ENCODE results near the gene JMJD7.

JMJD7 gene

DNA sequence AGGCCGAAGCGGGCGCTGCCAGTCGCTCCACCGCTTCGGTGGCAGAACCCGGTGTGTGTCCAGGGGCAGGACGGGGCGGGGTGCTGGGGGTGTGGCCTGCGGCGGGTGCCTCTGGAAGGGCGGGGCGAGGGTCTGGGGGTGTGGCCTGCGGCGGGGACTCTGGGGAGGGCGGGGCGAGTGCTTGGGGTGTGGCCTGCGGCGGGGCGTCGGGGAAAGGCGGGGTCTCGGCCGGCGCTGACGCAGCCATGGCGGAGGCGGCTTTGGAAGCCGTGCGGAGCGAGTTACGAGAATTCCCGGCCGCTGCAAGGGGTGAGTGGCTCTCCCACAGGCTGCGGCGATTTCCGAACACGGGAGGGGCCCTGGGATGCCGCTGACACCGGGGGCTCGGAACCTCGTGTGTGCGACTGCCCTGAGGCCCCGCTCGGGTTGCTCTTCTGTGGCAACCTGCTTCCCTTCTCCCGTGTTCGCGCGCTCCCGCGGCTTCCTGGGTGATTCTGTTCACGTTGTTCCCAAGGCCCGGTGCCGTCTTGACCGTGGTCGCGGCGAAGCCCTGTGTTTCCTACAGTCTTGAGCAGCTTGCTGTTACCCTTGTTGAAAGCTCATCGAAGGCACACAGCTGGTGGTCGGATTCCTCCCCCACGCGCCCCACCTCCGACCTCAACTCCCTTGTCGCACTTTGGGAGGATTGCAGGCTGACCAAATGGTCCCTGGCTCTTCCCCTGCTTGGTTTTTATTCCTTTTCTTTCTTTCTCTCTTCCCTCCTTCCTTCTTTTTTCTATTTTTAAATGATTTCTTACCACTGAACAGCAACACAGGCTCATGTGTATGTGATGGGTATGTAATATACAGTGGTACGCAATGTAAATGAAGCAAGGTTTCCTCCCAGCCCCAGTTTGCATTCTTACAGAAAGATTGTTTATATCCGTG, at the start of gene JMJD7:
JMJD7 (plus strand) TSS at position 213 of the 927 bp plus-strand sequence; CDS start at position 246, 33 bp downstream.
- peak; percentile 91 to 98 (median 98) for DNase-seq

DNA sequence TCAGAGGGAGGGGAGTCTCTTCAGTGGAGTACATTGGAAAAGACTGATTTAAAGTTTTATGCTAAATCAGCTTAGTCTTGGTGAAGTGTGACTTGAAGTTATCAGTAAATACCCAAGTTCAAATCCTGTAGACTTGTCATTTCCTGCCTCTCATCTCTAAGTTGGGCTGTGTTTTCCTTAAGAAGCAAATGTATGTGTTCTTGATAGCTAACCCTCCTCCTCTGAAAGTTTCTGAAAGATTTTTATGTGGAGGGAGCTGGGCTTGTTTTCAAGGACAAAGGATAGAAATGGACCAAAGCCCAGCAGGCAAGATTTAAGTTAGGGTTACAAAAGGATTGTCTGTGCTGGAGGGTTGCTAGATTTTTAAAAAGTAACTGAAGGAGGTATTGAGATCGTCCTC, 49.4 kb upstream of the JMJD7 start:
- no peak for DNase-seq

- no peak for DNase-seq
These were observed 48.2 kb upstream of the JMJD7 start for GRCh38 chr15:41779662-41780157.

DNA sequence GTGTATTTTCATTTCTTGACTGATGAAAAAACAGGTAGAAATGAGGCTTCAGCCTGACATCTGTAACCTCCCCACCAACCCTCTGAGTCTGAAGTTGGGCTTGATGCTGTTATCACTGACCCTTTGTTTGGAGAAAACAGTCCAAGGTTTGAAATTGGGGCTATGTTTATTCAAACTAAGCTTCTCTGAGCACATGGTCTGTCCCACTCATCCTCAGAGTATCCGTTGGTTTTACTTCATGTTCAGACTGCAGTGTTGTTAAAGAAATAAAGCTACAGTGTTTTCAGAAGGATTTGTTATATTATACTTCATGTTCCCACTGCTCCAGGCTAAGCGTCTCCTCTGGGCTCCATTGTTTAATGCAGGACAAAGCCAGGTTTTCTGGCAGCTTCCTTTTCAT, 47.6 kb upstream of the JMJD7 start:
- DNase-seq: no peak

DNA sequence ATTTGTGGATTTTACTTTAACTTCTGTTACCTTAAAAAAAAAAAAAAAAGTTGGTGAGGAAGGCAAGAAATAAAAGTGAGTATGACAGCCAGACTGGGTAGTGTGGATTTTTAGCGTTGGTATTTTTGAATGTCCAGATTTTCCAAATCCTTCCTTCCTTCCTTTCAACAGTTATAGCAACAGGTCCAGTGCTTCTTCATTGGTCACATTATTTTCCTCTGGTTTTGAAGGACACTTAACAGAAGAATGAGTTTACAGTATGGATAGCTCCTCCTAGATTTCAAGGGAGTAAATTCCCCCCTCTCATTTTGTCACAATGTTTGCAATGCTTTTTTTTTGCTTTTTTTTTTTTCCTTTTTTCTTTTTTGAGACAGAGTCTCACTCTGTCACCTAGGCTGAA, 47.2 kb upstream of the JMJD7 start:
- no peak for DNase-seq

GRCh38 chr15:41782371-41783282, 45.3 kb upstream of the JMJD7 start:
- DNase-seq: no peak

DNA sequence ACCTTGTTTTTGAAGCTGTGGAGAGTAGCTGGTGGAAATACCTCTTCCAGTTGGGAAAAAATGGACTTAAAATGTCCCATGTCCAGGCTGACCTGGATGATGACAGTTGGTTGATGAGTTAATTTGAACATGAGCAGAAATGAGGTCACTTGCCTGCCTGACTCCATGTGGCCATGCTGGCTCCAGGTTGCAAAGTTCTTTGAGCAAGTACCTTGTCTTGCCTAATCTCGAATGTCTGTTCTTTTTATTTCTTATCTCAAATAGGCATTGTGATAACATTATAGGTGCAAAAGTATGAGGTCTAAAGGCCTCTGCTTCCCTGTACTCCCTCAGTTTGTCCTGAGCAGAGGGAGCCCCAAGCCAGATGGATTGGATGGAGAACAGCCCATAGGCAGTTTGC, 44.6 kb upstream of the JMJD7 start:
- no peak for DNase-seq

- no peak for DNase-seq
These were observed 39.6 kb upstream of the JMJD7 start for GRCh38 chr15:41788262-41788661.

GRCh38 chr15:41789236-41789635, 38.7 kb upstream of the JMJD7 start:
- DNase-seq: no peak

DNA sequence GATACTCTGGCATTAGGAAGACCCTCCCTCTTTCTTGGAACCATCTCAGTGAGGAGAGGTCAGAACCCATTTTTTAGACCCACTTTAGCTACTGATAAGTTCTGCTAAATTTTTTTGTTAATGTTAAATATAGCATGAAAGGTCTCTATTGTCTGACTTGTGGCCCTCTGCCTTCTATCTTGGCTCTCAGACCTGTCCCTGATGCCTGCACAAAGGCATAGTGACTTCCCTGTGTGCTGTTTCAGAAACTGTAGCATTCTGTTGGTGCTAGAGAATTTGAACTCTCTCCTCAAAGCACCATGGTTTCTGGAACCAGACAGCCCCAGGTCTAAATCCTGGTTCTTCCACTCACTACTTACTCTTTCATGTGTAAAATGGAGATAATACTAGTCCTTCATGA, 38.2 kb upstream of the JMJD7 start:
- no peak for DNase-seq

- DNase-seq: no peak
These were observed 37.7 kb upstream of the JMJD7 start for GRCh38 chr15:41790169-41790568.

DNA sequence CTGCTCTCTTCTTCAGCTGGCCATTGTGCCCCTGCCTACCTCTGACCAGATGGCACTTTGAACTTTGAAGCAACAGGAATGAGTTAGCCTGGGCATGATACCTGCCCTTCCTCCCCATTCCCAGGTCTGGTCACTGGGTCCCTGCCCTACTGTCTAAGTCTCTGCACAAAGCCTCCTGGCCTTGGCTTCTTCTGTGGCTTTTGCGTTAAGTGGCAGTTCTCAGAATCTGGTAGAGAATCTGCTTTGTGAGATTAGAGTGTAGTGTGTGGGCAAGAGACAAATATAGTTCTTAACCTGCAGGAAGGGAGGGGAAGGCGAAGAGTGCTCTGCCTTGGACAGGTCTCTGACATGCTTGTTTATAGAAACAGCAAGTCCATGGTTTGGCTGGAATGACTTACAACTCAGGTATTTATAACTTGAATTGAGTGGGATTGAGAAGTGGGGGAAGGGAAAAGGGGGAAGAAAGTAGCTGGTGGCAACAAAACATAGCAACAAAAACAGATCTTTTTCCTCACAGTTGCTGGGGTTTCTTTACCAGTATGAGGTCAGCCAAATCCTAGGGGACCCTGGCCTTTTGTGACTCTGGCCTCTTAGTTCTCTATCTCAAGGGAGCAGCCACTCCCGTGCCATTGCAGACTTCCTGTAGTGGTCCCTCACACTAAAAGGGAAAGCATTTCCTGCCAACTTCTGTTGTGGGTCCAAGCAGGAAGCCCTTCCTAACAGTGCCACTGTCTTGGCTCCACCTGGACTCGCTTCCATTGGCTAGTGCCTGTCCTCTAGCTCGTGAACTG, 36.9 kb upstream of the JMJD7 start:
- no peak for DNase-seq

DNA sequence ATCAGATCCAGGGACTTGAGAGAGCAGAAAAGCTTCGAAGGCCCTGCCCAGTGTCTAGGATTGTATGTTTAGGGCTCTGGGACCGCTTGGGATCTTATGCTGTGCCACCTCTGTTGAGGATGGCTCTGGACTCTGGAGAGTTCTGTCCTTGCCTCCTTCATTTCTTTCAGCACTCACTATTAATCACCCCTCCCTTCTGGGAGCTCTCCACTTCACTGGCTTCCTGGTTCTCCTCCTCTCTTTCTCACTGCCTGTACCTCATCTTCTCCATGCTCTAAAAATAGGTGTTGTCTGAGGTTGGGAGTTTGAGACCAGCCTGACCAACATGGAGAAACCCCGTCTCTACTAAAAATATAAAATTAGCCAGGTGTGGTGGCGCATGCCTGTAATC, 36.4 kb upstream of the JMJD7 start:
- DNase-seq: no peak

- no peak for DNase-seq
These were observed 35.8 kb upstream of the JMJD7 start for GRCh38 chr15:41792000-41792637.

DNA sequence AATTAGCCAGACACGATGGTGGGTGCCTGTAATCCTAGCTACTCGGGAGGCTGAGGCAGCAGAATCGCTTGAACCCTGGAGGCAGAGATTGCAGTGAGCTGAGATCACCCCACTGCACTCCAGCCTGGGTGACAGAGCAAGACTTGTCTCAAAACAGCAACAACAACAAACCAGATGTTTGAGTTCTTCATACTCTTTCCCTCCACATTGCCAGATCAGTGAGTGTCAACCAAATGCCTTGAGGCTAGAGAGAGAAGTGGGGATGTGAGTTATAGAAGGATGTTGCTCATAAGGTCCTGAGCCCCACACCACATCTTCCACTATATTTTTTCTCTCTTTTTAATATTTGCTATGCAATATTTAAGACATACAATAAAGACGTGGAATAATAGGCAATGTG, 33.8 kb upstream of the JMJD7 start:
- no peak for DNase-seq

GRCh38 chr15:41795996-41796856, 31.7 kb upstream of the JMJD7 start:
- no peak for DNase-seq

DNA sequence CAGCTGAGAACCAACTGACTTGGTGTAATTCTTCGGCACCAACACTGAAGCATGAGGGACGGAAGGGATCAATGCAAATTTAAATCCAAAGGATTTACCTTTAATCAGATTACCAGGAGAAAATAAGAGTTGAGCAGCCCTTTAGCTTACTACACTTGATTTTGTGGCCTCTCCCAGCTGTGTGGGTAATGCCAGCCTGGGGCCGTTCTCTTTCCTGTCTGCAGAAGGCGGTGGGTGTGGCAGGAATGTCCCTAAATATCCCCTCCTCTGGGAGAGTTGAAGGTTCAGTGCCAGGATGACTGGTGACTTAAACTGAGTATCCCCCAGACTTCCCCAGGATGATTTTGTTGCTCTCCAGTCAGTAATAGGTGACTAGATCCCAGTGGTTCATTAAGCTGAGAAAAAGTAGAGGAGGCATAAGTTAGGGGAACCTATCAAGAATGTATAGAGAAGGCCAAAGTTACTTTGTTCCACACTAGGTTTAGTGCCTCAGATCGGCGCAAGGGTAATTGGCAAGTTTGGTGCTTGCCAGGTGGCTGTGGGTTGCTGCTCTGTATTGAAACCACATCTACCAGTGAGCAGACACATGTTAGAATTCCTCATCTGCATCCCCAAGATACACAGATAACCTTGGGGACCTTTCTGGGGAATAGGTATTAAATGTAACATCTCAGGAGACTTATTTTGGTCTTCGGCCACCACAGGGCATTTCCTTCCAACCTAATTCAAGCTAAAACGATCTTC, 30.5 kb upstream of the JMJD7 start:
- no peak for DNase-seq

DNA sequence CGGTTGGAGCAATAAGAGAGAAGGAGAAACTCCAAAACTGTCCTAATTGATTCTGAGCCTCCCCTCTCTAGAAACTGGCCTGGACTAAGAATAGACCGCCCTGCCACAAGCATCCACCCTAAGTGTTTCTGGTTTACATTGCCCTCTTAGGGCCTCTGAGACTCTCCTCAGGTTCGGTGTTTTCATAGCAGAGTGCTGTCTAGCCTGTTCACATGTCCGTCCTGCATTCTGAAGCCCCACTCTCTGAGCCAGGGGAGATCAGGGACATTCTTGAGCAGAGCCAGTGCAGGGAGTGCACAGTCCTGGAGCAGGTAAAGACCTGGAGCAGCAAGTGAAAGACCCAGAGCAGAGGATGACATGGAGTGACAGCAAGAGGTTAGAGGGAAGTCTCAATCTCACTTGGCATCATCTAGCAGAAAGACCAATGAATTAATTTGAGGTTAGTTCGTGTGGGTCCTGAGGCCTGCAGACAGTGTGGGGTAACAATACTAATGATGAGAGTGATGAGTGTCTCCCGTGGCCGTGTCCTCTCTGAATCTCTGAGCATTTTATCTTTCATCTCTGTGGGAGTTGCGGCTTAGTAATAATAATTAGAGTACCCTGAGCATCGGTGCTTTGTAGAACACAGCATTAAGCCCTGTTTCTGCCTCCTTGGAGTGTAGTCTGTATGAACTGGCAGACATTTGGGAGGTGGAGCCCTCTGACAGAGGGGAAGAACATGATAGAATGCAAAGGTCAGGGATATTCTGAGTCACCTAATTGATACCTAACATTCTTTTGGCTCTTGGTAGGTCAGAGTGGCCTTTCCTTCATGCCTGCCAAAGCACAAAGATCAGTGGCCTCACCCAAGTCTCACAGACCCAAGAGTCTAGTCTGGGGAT, 29.0 kb upstream of the JMJD7 start:
- DNase-seq: no peak

- DNase-seq: no peak
These were observed 28.4 kb upstream of the JMJD7 start for GRCh38 chr15:41799488-41799805.

DNA sequence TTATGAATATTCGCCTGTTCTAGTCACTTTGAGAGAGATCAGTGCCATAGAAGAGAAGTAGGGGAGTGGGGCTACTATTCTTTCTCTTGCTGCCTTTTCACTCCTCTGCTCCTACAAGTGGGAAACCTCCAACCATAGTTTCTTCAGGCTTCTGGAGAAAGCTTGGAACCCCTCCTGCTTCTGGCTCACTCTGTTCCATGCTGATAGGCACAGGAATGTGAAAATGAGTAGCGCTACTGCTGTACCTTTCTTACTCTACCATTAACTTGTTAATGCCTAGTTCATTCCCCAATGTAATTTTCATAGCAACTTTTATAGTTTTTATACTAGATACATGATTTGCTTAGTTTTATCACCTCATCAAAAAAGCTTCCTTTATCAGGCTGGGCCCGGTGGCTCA, 26.7 kb upstream of the JMJD7 start:
- no peak for DNase-seq
